Body of pancreas (tissue), 4 donors: ENCODE results near the gene GRM8.

ENCODE experiments used
- CTCF ChIP-seq, 7 experiments: fragments of 450-650 bp in 4 of 7; fragments of 200-600 bp in 3 of 7; sonication (generic) in 3 of 7; IDR thresholded peaks; one replicate each; pipeline ENCODE4 v1.5.1; 2016 to 2019; ENCODE audit warnings: antibody characterized with exemption in 7 of 7
- POLR2A ChIP-seq, 3 donors: fragments of 450-650 bp; IDR thresholded peaks; one replicate each; pipeline ENCODE4 v1.6.1; 2016; ENCODE audit warnings: antibody characterized with exemption in 3 of 3, mild to moderate bottlenecking in 2 of 3

DNA sequence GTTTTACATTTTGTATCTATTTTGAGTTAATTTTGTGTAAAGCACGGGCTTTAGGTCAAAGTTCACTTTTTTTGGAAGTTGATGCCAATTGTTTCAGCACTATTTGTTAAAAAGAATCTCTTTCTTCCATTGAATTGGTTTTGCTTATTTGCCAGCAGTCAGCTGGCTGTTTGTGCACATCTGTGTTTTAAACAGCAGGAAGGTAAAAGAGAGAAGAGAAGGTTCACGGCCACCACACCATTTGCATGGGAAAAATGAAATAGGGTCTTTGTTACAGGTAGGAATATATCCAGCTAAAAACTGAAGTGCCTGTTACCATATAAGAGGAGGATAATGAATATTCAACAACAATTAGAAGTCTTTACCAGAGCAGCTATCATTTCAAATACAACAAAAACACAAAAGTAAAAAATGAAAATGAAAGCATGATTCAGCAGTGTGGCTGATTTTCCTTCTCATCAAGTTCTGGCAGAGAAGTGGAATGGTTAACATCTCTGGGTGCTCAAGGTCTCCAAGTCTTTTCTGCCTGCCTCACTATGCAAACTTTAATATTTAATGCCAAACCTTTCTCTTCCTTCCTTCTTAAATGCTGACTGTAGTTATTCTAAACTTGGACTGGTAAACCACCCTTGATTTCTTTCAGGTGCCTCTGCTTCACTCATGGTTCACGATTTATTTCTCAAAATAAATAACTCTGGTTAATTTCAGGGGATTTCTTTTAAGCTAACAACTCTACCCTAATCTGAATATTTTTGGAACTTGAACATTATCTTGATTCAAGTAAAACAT lies 841.5 kb downstream of the GRM8 start:
- TF ChIP-seq CTCF (IDR thresholded peaks at IDR 0.05) (no peak), POLR2A (IDR thresholded peaks at IDR 0.05) (no peak)
